Right cardiac atrium (tissue), 5 donors: ENCODE data around the gene GSPT1. TPM values are rescaled to one million over a fixed set of nuclear protein-coding genes. Genes with fewer than 3 reads are reported as not detected.
"Not testable (repeated sequence)": the region's sequence is repeated elsewhere in the genome, so short reads cannot be mapped to it uniquely, and the experiment has no call there.

ENCODE experiments used
- ATAC-seq, 2 donors: fragments of 200-7000 bp; cut with Tn5 transposase; one replicate each; pipeline versions ENCODE4 v1.8.0 to v1.9.1; 2020; ENCODE audit warnings: moderate library complexity in 2 of 2, mild to moderate bottlenecking in 1 of 2
- DNase-seq, 3 donors: peaks; one replicate each; pipeline ENCODE4 v3.0.0-alpha.2; 2020
- H3K27ac ChIP-seq: one replicate; pipeline ENCODE4 v1.5.1; 2013; ENCODE audit warnings: mild to moderate bottlenecking, low read length, control low read depth, moderate library complexity
- H3K27me3 ChIP-seq: one replicate; pipeline ENCODE4 v1.6.1; 2013; ENCODE audit not compliant: control insufficient read depth, insufficient read depth
- H3K4me1 ChIP-seq: one replicate; pipeline ENCODE4 v1.6.1; 2013; ENCODE audit warnings: low read length; ENCODE audit not compliant: control insufficient read depth, insufficient read depth
- H3K4me3 ChIP-seq: one replicate; pipeline ENCODE4 v1.5.1; 2013; ENCODE audit warnings: low read length, control low read depth
- H3K9me3 ChIP-seq: one replicate; pipeline ENCODE4 v1.6.1; 2013; ENCODE audit warnings: low read length; ENCODE audit not compliant: control insufficient read depth
- WGBS: extraction: QIAGEN DNeasy Blood & Tissue Kit; methylation state at CpG from one replicate; pipeline ENCODE4 v1.1.7; 2013; 5-methylcytosine and 5-hydroxymethylcytosine counted together
- intact Hi-C, 4 donors: fragments of 100-400 bp; cut with DNase I; formaldehyde crosslinking; loops; one replicate each; pipeline versions ENCODE4 v1.11.0 to v1.14.0; 2022 to 2023
- polyA plus RNA-seq: library from polyadenylated mRNA; stranded (reverse); fragments of 200-250 nt; gene quantifications from one replicate; pipeline ENCODE4 v1.2.3, GENCODE V29; 2013
- total RNA-seq, 4 donors: library from RNA; stranded (reverse); fragmentation: NEBNext Ultra II Directional; extraction: Animal tissue kit (Norgen Biotek cat#: 25700); gene quantifications; one replicate each; pipeline ENCODE4 v1.2.1, GENCODE V29; 2021
- donor health status: healthy with polysubstance abuse.
- donor health status: DM: no; HTN: yes; CAD: no.
- donor health status: DM: no; HTN: no; CAD: no.
- donor health status: DM: no; HTN: yes; CAD: no; lungs with severe emphysema.
- donor health status: DM: yes; HTN: yes; CAD: no.

The GSPT1 gene
- total and polyA plus RNA-seq, 5 donors: 41.6 to 105 (median 93.3) TPM

DNA sequence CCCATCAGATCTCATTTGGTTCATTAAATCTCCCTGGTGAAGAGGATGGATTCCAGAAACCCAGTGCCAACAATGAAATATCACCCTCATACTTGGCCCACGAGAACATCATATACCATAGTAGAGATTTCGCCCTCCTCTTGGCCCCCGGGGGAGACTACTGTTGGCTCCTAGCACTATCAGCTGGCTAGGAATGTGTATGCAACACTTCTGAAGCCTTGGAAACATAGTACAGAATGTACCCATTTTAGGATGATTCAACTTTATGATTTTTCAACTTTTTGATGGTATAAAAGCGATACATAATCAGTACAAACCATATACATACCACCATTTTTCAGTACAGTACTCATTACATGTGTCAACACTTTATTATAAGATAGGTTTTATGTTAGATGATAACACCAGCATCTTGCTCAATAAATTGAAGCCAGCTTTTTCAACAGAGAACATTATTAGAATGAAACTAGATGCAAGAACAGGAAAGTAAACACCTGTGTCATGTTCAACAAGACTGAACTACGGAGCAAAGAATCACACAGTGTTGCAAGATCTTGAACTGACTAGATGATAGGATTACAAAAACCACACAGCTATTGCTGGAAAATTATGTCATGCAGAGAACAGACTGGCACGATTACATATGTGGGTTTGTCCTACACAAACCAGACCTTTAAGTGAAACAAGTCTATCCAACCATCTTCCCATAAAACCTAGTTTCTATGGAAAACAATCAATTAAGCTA lies 81.6 kb downstream of the GSPT1 start:
- DNase-seq: peak in 1 of 3 donors; percentile 40
- ATAC-seq: peak in 1 of 2 donors; percentile 31
- H3K27ac ChIP-seq: no peak overlapping the region
- WGBS: 49% methylated on average over 6 of the region's 6 CpGs
- H3K4me3 ChIP-seq: no peak overlapping the region
- H3K9me3 ChIP-seq: no peaks in the 10 kb centered on the region
- H3K4me1 ChIP-seq: no peaks in the 10 kb centered on the region
- intact Hi-C loops: no loop called here
- no peaks in the 10 kb centered on the region for H3K27me3 ChIP-seq

DNA sequence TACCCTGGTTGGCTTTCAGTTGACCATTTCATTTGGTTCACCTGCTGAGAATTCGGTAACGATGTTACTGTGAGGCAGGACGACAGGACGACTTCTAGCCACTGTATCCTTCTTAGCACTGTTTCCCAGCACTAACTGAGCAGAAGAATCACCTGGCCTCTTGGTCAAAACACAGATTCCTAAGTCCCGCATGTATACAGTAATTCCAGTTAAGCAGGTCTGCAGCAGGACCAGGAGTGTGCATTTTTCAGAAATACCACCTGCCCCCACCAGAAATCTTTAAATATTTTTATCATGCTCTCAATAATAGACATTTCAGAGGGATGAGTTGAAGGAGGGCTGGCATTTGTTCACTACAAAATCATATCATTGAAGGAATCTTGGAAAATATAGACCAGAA lies 87.1 kb downstream of the GSPT1 start:
- intact Hi-C loops: no loop called here
- no peaks in the 10 kb centered on the region for H3K27me3 ChIP-seq
- H3K4me3 ChIP-seq: no peak overlapping the region
- H3K27ac ChIP-seq: no peak overlapping the region
- ATAC-seq (no peak), DNase-seq (no peak)
- no peaks in the 10 kb centered on the region for H3K9me3 ChIP-seq
- 85% methylated on average over 5 of the region's 5 CpGs for WGBS
- no peaks in the 10 kb centered on the region for H3K4me1 ChIP-seq

DNA sequence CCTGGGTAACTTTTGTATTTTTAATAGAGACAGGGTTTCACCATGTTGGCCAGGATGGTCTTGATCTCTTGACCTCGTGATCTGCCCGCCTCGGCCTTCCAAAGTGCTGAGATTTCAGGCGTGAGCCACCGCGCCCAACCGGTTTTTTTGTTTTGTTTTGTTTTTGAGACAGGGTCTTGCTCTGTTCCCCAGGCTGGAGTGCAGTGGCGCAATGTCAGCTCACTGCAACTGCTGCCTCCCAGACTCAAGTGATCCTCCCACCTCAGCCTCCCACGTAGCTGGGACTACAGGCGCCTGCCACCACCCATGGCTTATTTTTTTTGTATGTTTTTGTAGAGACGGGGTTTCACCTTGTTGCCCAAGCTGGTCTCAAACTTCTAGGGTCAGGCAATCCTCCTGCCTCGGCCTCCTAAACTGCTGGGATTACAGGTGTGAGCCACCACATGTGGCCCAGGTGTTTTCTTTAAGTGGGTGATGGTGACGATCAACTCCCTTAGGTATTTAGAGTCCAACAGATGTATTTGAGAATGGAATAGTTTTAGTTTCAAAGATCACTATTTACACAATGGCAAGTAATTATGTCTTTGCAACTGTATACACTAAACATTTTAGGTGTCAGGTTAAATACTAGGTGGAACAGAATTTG lies 90.1 kb downstream of the GSPT1 start:
- H3K4me1 ChIP-seq, H3K4me3 ChIP-seq, intact Hi-C loops, H3K27me3 ChIP-seq, ATAC-seq, DNase-seq, H3K9me3 ChIP-seq, H3K27ac ChIP-seq: not testable (repeated sequence)
- WGBS: 94% methylated on average over 13 of the region's 13 CpGs

DNA sequence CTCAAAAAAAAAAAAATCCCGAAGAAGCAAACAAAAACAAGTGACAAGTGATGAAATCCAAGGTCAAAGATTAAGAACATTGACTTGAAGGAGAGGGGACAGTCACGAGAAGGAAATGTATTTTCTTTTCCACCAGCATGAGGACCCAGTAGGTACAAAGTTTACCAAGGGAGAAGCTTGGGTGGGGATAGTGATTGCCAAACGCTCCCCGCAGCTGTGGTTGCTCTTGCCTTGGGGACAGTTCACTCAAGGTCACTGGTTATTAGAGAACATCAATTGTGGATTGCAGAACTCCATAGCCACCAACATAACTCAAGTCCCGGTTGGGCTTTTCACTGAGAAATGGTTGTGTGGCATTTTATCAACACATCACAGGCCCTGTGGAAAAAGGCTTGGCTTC lies 91.4 kb downstream of the GSPT1 start:
- no peak overlapping the region for H3K27ac ChIP-seq
- peak; percentile 80 to 93 for ATAC-seq
- H3K4me1 ChIP-seq: no peaks in the 10 kb centered on the region
- no peak overlapping the region for H3K4me3 ChIP-seq
- H3K9me3 ChIP-seq: no peaks in the 10 kb centered on the region
- 15% methylated on average over 5 of the region's 5 CpGs for WGBS
- intact Hi-C loops: no loop called here
- H3K27me3 ChIP-seq: no peaks in the 10 kb centered on the region
- peak; percentile 40 to 77 (median 74) for DNase-seq

DNA sequence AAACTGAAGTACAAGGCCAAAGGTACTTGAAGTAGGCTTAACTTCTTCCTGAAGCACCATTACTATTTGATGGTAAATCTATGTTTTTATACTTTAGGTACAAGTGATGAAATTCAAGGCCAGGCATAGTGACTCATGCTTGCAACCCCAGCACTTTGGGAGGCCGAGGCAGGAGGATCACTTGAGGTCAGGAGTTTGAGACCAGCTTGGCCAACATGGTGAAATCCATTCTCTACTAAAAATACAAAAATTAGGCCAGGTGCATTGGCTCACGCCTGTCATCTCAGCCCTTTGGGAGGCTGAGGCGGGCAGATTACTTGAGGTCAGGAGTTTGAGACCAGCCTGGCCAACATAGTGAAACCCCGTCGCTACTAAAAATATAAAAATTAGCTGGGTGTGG lies 92.1 kb downstream of the GSPT1 start:
- not testable (repeated sequence) for ATAC-seq, H3K27ac ChIP-seq

DNA sequence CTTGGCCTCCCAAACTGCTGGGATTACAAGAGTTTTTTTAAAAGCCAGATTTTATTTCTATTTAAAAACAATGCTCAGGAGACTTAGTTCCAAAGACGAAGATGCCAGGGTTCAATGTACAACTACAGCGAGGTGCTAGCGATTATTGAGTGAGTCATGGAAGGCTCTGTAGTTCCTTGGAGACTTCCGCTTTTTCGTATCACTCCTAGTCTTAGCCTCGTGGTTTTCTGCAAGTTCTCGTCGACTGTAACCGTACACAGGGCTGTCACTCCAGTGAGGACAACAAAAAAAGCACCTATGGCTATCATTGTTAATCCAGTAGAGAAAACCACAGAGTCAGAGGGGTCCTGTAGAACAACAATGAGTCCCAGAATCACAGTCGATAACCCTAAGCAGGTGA lies 96.0 kb downstream of the GSPT1 start:
- DNase-seq (no peak), ATAC-seq (no peak)
- H3K4me3 ChIP-seq: no peak overlapping the region
- no peaks in the 10 kb centered on the region for H3K27me3 ChIP-seq
- H3K4me1 ChIP-seq: no peaks in the 10 kb centered on the region
- H3K27ac ChIP-seq: no peak overlapping the region
- 84% methylated on average over 10 of the region's 10 CpGs for WGBS
- no peaks in the 10 kb centered on the region for H3K9me3 ChIP-seq
- intact Hi-C loops: loop anchor here in 2 of 4 donors (10.0 kb wide), 2 partner anchors 285 to 415 kb away; no protein-coding TSS in a partner anchor

More for the DNA sequence above, 92.1 kb downstream of the GSPT1 start:
- DNase-seq, intact Hi-C loops, H3K4me1 ChIP-seq, H3K4me3 ChIP-seq, H3K9me3 ChIP-seq, H3K27me3 ChIP-seq: not testable (repeated sequence)
- WGBS: 95% methylated on average over 5 of the region's 5 CpGs

DNA sequence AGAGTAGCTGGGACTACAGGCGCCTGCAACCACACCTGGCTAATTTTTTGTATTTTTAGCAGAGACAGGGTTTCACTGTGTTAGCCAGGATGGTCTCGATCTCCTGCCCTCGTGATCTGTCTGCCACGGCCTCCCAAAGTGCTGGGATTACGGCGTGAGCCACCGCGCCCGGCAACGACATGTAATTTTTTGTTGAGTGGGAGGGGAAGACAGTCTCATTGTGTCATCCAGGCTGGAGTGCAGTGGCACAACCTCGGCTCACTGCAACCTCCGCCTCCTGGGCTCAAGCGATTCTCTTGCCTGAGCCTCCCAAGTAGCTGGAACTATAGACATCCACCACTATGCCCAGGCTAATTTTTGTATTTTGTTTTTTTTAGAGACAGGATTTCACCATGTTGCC lies 96.8 kb downstream of the GSPT1 start:
- ATAC-seq, DNase-seq, H3K4me3 ChIP-seq, H3K4me1 ChIP-seq, H3K9me3 ChIP-seq, H3K27me3 ChIP-seq, H3K27ac ChIP-seq: not testable (repeated sequence)
- 87% methylated on average over 13 of the region's 13 CpGs for WGBS
- intact Hi-C loops: loop anchor here in 2 of 4 donors (10.0 kb wide), 2 partner anchors 284 to 414 kb away; no protein-coding TSS in a partner anchor

Other genes starting within 250 kb of the GSPT1 start
- gene SNN, start 247.5 kb downstream of the GSPT1 start, total RNA-seq: 10 to 100 TPM; 24.8 to 33.3 (median 26.1) TPM
- gene SNN, start 247.5 kb downstream of the GSPT1 start, polyA plus RNA-seq: 24.4 TPM
- 10 to 100 TPM; 22.0 to 29.4 (median 23.9) TPM for gene TXNDC11, start 173.1 kb downstream of the GSPT1 start, total RNA-seq
- gene TXNDC11, start 173.1 kb downstream of the GSPT1 start, polyA plus RNA-seq: 25.8 TPM
- 10 to 100 TPM; 29.2 to 32.2 (median 31.0) TPM for gene ZC3H7A, start 118.7 kb downstream of the GSPT1 start, total RNA-seq
- 18.7 TPM for gene ZC3H7A, start 118.7 kb downstream of the GSPT1 start, polyA plus RNA-seq
- 100 to 1,000 TPM; 103 to 114 (median 109) TPM for gene RSL1D1, start 64.4 kb downstream of the GSPT1 start, total RNA-seq
- 46.8 TPM for gene RSL1D1, start 64.4 kb downstream of the GSPT1 start, polyA plus RNA-seq
- gene NPIPB2, start 26.1 kb upstream of the GSPT1 start, total RNA-seq: 1 to 10 TPM; 2.4 to 6.8 (median 5.6) TPM
- 6.3 TPM for gene NPIPB2, start 26.1 kb upstream of the GSPT1 start, polyA plus RNA-seq
- under 1 TPM in 1 of 4 donors, not detected in 3; 0.38 TPM for gene TNFRSF17, start 49.3 kb upstream of the GSPT1 start, total RNA-seq
- not detected for gene TNFRSF17, start 49.3 kb upstream of the GSPT1 start, polyA plus RNA-seq
- 10 to 100 TPM; 13.2 to 20.1 (median 16.2) TPM for gene SNX29, start 60.8 kb upstream of the GSPT1 start, total RNA-seq
- gene SNX29, start 60.8 kb upstream of the GSPT1 start, polyA plus RNA-seq: 3.0 TPM